Measurements from ENCODE around the gene SSH3. TPM values are rescaled to one million over a fixed set of nuclear protein-coding genes. Genes with fewer than 3 reads are reported as not detected.

The SSH3 gene
- total RNA-seq, 2 experiments from 2014 or later, result 7.4 to 9.1 TPM

- H3K4me1 Mint-ChIP-seq (ENCODE audit: low read depth), result peaks cover 62% of the 10 kb centered on the region
- ChIA-PET POLR2A (interaction anchor here (1.0 to 19.8 kb wide), 5 partner anchors 14 to 52 kb away, joined by 3 to 308 read pairs (median 5); partner anchors contain the start of gene ANKRD13D), CTCF (interaction anchor here (1.0 to 6.2 kb wide), 11 partner anchors 12 to 87 kb away, joined by 3 to 65 read pairs (median 8); partner anchors contain the start of gene POLD4)
- no peaks in the 10 kb centered on the region for H3K9me3 Mint-ChIP-seq
- H3K36me3 Mint-ChIP-seq (ENCODE audit: low read depth), result peaks cover 38% of the 10 kb centered on the region
- intact Hi-C loops (cut with micrococcal nuclease), result no loop called here
- peak overlapping the region; percentile 66 for H3K4me3 Mint-ChIP-seq
- DNase-seq, result peak; percentile 76
- peak; percentile 28 for ATAC-seq
- peak; percentile 61 for TF ChIP-seq CTCF (IDR thresholded peaks at IDR 0.05)
- peak overlapping the region; percentile 61 for H3K27ac Mint-ChIP-seq
- H3K27me3 Mint-ChIP-seq, result no peaks in the 10 kb centered on the region
These were observed 37.5 kb upstream of the SSH3 start for GRCh38 chr11:67265633-67266448.

GRCh38 chr11:67266449-67267187 lies 36.7 kb upstream of the SSH3 start, which contains the start of gene GRK2:
Gene GRK2 (plus strand): TSS chr11:67266473. CDS start chr11:67266700, 227 bp downstream.
- ATAC-seq, result peak; percentile 21
- DNase-seq, result peak; percentile 57
- H3K27me3 Mint-ChIP-seq, result no peaks in the 10 kb centered on the region
- peak within 1 kb of the TSS; percentile 97 for H3K27ac Mint-ChIP-seq
- TF ChIP-seq CTCF (IDR thresholded peaks at IDR 0.05), result no peak
- peaks cover 60% of the 10 kb centered on the region for H3K4me1 Mint-ChIP-seq (ENCODE audit: low read depth)
- no peaks in the 10 kb centered on the region for H3K9me3 Mint-ChIP-seq
- CTCF ChIA-PET, result interaction anchor here (0.7 to 7.1 kb wide), 11 partner anchors 11 to 115 kb away, joined by 3 to 65 read pairs (median 6); partner anchors contain the start of genes ANKRD13D and POLD4
- H3K36me3 Mint-ChIP-seq (ENCODE audit: low read depth), result peaks cover 45% of the 10 kb centered on the region
- POLR2A ChIA-PET, result interaction anchor here (1.0 to 19.8 kb wide), 9 partner anchors 11 to 85 kb away, joined by 3 to 308 read pairs (median 7); partner anchors contain the start of gene ANKRD13D
- peak within 1 kb of the TSS; percentile 90 for H3K4me3 Mint-ChIP-seq
- intact Hi-C loops (cut with micrococcal nuclease), result no loop called here

GRCh38 chr11:67267188-67268080 lies 35.9 kb upstream of the SSH3 start:
- CTCF ChIA-PET, result interaction anchor here (0.7 to 7.1 kb wide), 15 partner anchors 10 to 362 kb away, joined by 3 to 65 read pairs (median 5); partner anchors contain the start of genes ANKRD13D, POLD4 and TBC1D10C

More at GRCh38 chr11:67267188-67268080, 35.9 kb upstream of the SSH3 start:
- Mint-ChIP-seq H3K36me3 (ENCODE audit: low read depth) (peaks cover 54% of the 10 kb centered on the region), H3K27me3 (no peaks in the 10 kb centered on the region), H3K4me1 (ENCODE audit: low read depth) (peaks cover 62% of the 10 kb centered on the region), H3K4me3 (peak overlapping the region; percentile 90), H3K27ac (peak overlapping the region; percentile 97), H3K9me3 (no peaks in the 10 kb centered on the region)
- ATAC-seq (no peak), DNase-seq (peak; percentile 63)
- intact Hi-C loops (cut with micrococcal nuclease), result loop anchor here (2.0 kb wide), 1 partner anchor 49 kb away; no protein-coding TSS in a partner anchor
- TF ChIP-seq CTCF (IDR thresholded peaks at IDR 0.05), result no peak
- POLR2A ChIA-PET, result interaction anchor here (0.6 to 19.8 kb wide), 17 partner anchors 12 to 705 kb away, joined by 3 to 308 read pairs (median 4); partner anchors contain the start of genes ANKRD13D and PTPRCAP
